Tibial nerve (tissue), 4 donors: ENCODE data around the gene KDM5A. TPM values are rescaled to one million over a fixed set of nuclear protein-coding genes. Genes with fewer than 3 reads are reported as not detected.

ENCODE experiments used
- DNase-seq, 2 donors: peaks; one replicate each; pipeline ENCODE4 v3.0.0-alpha.2; 2019; ENCODE audit warnings: low spot score in 2 of 2
- H3K27ac ChIP-seq, 4 donors: fragments of 200-600 bp; sonication (generic) in 3 of 4; one replicate each; pipeline ENCODE4 v1.5.1; 2017 to 2019; ENCODE audit warnings: mild to moderate bottlenecking in 1 of 4
- H3K27me3 ChIP-seq, 2 donors: fragments of 200-600 bp; sonication (generic) in 1 of 2; one replicate each; pipeline versions ENCODE4 v1.5.1 to v1.6.0; 2017 to 2019
- H3K36me3 ChIP-seq, 3 donors: fragments of 200-600 bp; sonication (generic); one replicate each; pipeline ENCODE4 v1.5.1; 2018 to 2019
- H3K4me1 ChIP-seq, 4 donors: fragments of 200-600 bp; sonication (generic) in 3 of 4; one replicate each; pipeline ENCODE4 v1.5.1; 2017 to 2019
- H3K4me3 ChIP-seq, 4 donors: fragments of 200-600 bp; sonication (generic) in 3 of 4; one replicate each; pipeline ENCODE4 v1.5.1; 2017 to 2019; ENCODE audit warnings: mild to moderate bottlenecking in 1 of 4, moderate library complexity in 1 of 4
- H3K9me3 ChIP-seq, 4 donors: fragments of 200-600 bp; sonication (generic) in 3 of 4; one replicate each; pipeline ENCODE4 v1.5.1; 2017 to 2019
- CTCF ChIP-seq, 5 experiments: fragments of 200-600 bp in 3 of 5; fragments of 450-650 bp in 2 of 5; sonication (generic) in 3 of 5; IDR thresholded peaks; one replicate each; pipeline ENCODE4 v1.5.1; 2016 to 2019; ENCODE audit warnings: antibody characterized with exemption in 5 of 5, mild to moderate bottlenecking in 3 of 5, moderate library complexity in 2 of 5
- EP300 ChIP-seq, 2 donors: sonication (generic); formaldehyde crosslinking; IDR thresholded peaks; one replicate each; pipeline ENCODE4 v1.6.1; 2017; ENCODE audit warnings: antibody characterized with exemption in 2 of 2, mild to moderate bottlenecking in 1 of 2
- POLR2A ChIP-seq, 2 donors: fragments of 450-650 bp; IDR thresholded peaks; one replicate each; pipeline ENCODE4 v1.6.1; 2017; ENCODE audit warnings: antibody characterized with exemption in 2 of 2, mild to moderate bottlenecking in 2 of 2, moderate library complexity in 2 of 2
- WGBS, 2 donors: methylation state at CpG; one replicate each; pipeline ENCODE4 v1.1.5; 2018; 5-methylcytosine and 5-hydroxymethylcytosine counted together
- total RNA-seq, 4 donors: library from RNA; depleted of rRNA; stranded (reverse); fragments of >200 nt; gene quantifications; one replicate each; pipeline ENCODE4 v1.1.0, GENCODE V29; 2016

Gene KDM5A
- total RNA-seq, 4 donors from 2014 or later = 31.5 to 154 (median 68.4) TPM

GRCh38 chr12:257521-258321 lies 131.4 kb downstream of the KDM5A start:
- no peak for TF ChIP-seq EP300 (IDR thresholded peaks at IDR 0.05)
- no peak for TF ChIP-seq POLR2A (IDR thresholded peaks at IDR 0.05)
- TF ChIP-seq CTCF (IDR thresholded peaks at IDR 0.05) = no peak
- Histone ChIP-seq H3K36me3 (no peaks in the 10 kb centered on the region), H3K9me3 (no peaks in the 10 kb centered on the region), H3K27me3 (peaks cover 0 to 17% of the 10 kb centered on the region in 2 donors), H3K4me3 (no peak overlapping the region), H3K4me1 (no peaks in the 10 kb centered on the region), H3K27ac (no peak overlapping the region)
- WGBS, 2 donors = 71 to 73% methylated on average over 14 of the region's 14 CpGs
- DNase-seq = no peak

GRCh38 chr12:256958-257357 lies 132.2 kb downstream of the KDM5A start:
- 76 to 89% methylated on average over 3 of the region's 3 CpGs for WGBS, 2 donors
- Histone ChIP-seq H3K36me3 (no peaks in the 10 kb centered on the region), H3K27ac (no peak overlapping the region), H3K9me3 (no peaks in the 10 kb centered on the region), H3K4me3 (no peak overlapping the region), H3K4me1 (no peaks in the 10 kb centered on the region), H3K27me3 (peaks cover 0 to 16% of the 10 kb centered on the region in 2 donors)
- DNase-seq = no peak
- no peak for TF ChIP-seq POLR2A (IDR thresholded peaks at IDR 0.05)
- TF ChIP-seq CTCF (IDR thresholded peaks at IDR 0.05) = no peak

- 91 to 92% methylated on average over 6 of the region's 6 CpGs for WGBS, 2 donors
- Histone ChIP-seq H3K4me3 (no peak overlapping the region), H3K36me3 (no peaks in the 10 kb centered on the region), H3K27ac (no peak overlapping the region), H3K9me3 (no peaks in the 10 kb centered on the region), H3K27me3 (peaks cover 0 to 8% of the 10 kb centered on the region in 2 donors), H3K4me1 (no peaks in the 10 kb centered on the region)
- TF ChIP-seq CTCF (IDR thresholded peaks at IDR 0.05) = no peak
- TF ChIP-seq POLR2A (IDR thresholded peaks at IDR 0.05) = no peak
- TF ChIP-seq EP300 (IDR thresholded peaks at IDR 0.05) = no peak
- no peak for DNase-seq
Observed at GRCh38 chr12:256225-256624, 132.9 kb downstream of the KDM5A start.

GRCh38 chr12:254912-255311 lies 134.2 kb downstream of the KDM5A start:
- Histone ChIP-seq H3K27ac (no peak overlapping the region), H3K9me3 (no peaks in the 10 kb centered on the region), H3K36me3 (no peaks in the 10 kb centered on the region), H3K4me1 (no peaks in the 10 kb centered on the region), H3K4me3 (no peak overlapping the region), H3K27me3 (peaks cover 0 to 8% of the 10 kb centered on the region in 2 donors)
- 85 to 88% methylated on average over 9 of the region's 9 CpGs for WGBS, 2 donors
- DNase-seq = no peak
- TF ChIP-seq POLR2A (IDR thresholded peaks at IDR 0.05) = no peak
- no peak for TF ChIP-seq EP300 (IDR thresholded peaks at IDR 0.05)
- TF ChIP-seq CTCF (IDR thresholded peaks at IDR 0.05) = no peak

GRCh38 chr12:254039-254438 lies 135.1 kb downstream of the KDM5A start:
- no peak for DNase-seq
- Histone ChIP-seq H3K4me3 (no peak overlapping the region), H3K4me1 (no peaks in the 10 kb centered on the region), H3K9me3 (no peaks in the 10 kb centered on the region), H3K36me3 (no peaks in the 10 kb centered on the region), H3K27ac (no peak overlapping the region), H3K27me3 (peaks cover 0 to 8% of the 10 kb centered on the region in 2 donors)
- WGBS, 2 donors = 61 to 67% methylated on average over 10 of the region's 10 CpGs
- TF ChIP-seq CTCF (IDR thresholded peaks at IDR 0.05) (no peak), POLR2A (IDR thresholded peaks at IDR 0.05) (no peak), EP300 (IDR thresholded peaks at IDR 0.05) (no peak)
